HG03159 (cell line): Measurements from ENCODE around the gene FGB.

ENCODE experiments used
- ATAC-seq: cut with Tn5 transposase; IDR thresholded peaks from one replicate; pipeline ENCODE4 v1.9.1; 2021; ENCODE audit warnings: mild to moderate bottlenecking, moderate library complexity; ENCODE audit not compliant: unreplicated experiment

Gene FGB

GRCh38 chr4:154565704-154566103, 2.9 kb downstream of the FGB start:
- ATAC-seq = no peak

GRCh38 chr4:154566639-154567204, 3.9 kb downstream of the FGB start:
- no peak for ATAC-seq

- ATAC-seq = no peak
Measured at GRCh38 chr4:154569028-154569427, 6.2 kb downstream of the FGB start.

GRCh38 chr4:154569584-154569983, 6.8 kb downstream of the FGB start:
- no peak for ATAC-seq

GRCh38 chr4:154573190-154573870, 10.5 kb downstream of the FGB start:
- no peak for ATAC-seq

GRCh38 chr4:154574311-154574710, 11.5 kb downstream of the FGB start:
- no peak for ATAC-seq

- no peak for ATAC-seq
Measured at GRCh38 chr4:154577324-154577723, 14.5 kb downstream of the FGB start.

GRCh38 chr4:154578919-154579318, 16.1 kb downstream of the FGB start:
- no peak for ATAC-seq

- no peak for ATAC-seq
Measured at GRCh38 chr4:154579927-154580326, 17.1 kb downstream of the FGB start.

- ATAC-seq = no peak
Measured at GRCh38 chr4:154582723-154583122, 19.9 kb downstream of the FGB start.

- no peak for ATAC-seq
Measured at GRCh38 chr4:154583230-154583629, 20.4 kb downstream of the FGB start.

- ATAC-seq = no peak
Measured at GRCh38 chr4:154583677-154584076, 20.9 kb downstream of the FGB start.

- no peak for ATAC-seq
Measured at GRCh38 chr4:154584259-154584658, 21.4 kb downstream of the FGB start.

- no peak for ATAC-seq
Measured at GRCh38 chr4:154585369-154586018, 22.7 kb downstream of the FGB start.

GRCh38 chr4:154586296-154587033, 23.7 kb downstream of the FGB start:
- ATAC-seq = no peak

GRCh38 chr4:154588198-154588597, 25.4 kb downstream of the FGB start:
- no peak for ATAC-seq

- ATAC-seq = no peak
Measured at GRCh38 chr4:154589296-154590197, 26.7 kb downstream of the FGB start.

GRCh38 chr4:154590329-154591006, 27.7 kb downstream of the FGB start, which contains the start of gene FGA:
Gene FGA (minus strand): TSS chr4:154590742. CDS start chr4:154590687, 55 bp downstream.
- no peak for ATAC-seq

GRCh38 chr4:154591890-154592289, 29.1 kb downstream of the FGB start:
- ATAC-seq = no peak

- ATAC-seq = no peak
Measured at GRCh38 chr4:154593868-154594267, 31.1 kb downstream of the FGB start.
